ENCODE measurements around the gene RIN1.
"Not testable (repeated sequence)": the region's sequence is repeated elsewhere in the genome, so short reads cannot be mapped to it uniquely, and the experiment has no call there.

DNA sequence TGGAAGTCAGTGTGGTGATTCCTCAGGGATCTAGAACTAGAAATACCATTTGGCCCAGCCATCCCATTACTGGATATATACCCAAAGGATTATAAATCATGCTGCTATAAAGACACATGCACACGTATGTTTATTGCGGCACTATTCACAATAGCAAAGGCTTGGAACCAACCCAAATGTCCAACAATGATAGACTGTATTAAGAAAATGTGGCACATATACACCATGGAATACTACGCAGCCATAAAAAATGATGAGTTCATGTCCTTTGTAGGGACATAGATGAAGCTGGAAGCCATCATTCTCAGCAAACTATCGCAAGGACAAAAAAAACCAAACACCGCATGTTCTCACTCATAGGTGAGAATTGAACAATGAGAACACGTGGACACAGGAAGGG, 15.5 kb downstream of the RIN1 start:
- TF ChIP-seq, protein P1, sequence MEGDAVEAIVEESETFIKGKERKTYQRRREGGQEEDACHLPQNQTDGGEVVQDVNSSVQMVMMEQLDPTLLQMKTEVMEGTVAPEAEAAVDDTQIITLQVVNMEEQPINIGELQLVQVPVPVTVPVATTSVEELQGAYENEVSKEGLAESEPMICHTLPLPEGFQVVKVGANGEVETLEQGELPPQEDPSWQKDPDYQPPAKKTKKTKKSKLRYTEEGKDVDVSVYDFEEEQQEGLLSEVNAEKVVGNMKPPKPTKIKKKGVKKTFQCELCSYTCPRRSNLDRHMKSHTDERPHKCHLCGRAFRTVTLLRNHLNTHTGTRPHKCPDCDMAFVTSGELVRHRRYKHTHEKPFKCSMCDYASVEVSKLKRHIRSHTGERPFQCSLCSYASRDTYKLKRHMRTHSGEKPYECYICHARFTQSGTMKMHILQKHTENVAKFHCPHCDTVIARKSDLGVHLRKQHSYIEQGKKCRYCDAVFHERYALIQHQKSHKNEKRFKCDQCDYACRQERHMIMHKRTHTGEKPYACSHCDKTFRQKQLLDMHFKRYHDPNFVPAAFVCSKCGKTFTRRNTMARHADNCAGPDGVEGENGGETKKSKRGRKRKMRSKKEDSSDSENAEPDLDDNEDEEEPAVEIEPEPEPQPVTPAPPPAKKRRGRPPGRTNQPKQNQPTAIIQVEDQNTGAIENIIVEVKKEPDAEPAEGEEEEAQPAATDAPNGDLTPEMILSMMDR (IDR thresholded peaks at IDR 0.05) = not testable (repeated sequence)
- not testable (repeated sequence) for TF ChIP-seq POLR2A (IDR thresholded peaks at IDR 0.05)
